ENCODE data around the gene CORO6.

GRCh38 chr17:29655323-29655722 lies 32.6 kb upstream of the CORO6 start:
- TF ChIP-seq CTCF (optimal IDR thresholded peaks at IDR 0.05 in 1 of 3, IDR thresholded peaks at IDR 0.05 in 1 of 3, conservative IDR thresholded peaks at IDR 0.05 in 1 of 3; ENCODE audit: extremely low read depth in 1 of 3, insufficient read depth in 2 of 3, low read length in 3 of 3) (no peak), EZH2 (IDR thresholded peaks at IDR 0.05; ENCODE audit: low read length) (no peak)

Data from keratinocyte (primary cell).